OCI-LY1 (cell line): ENCODE results near the gene TMEM178A.

Source experiments
- H2AFZ ChIP-seq: fragments of 200-600 bp; sonication (generic), shearing (Covaris generic); 2 replicates; pipeline ENCODE4 v1.6.0; 2014; ENCODE audit warnings: antibody characterized with exemption, mild to moderate bottlenecking, low read length
- H3F3A ChIP-seq: fragments of 200-600 bp; sonication (generic), shearing (Covaris generic); 2 replicates; pipeline ENCODE4 v1.6.0; 2014; ENCODE audit warnings: mild to moderate bottlenecking, antibody characterized with exemption, low read length, moderate library complexity; ENCODE audit not compliant: insufficient read depth
- H3K27ac ChIP-seq: fragments of 200-600 bp; sonication (generic); 2 replicates; pipeline ENCODE4 v1.5.1; 2014; ENCODE audit warnings: low read length, mixed run types, mild to moderate bottlenecking, low read depth; ENCODE audit not compliant: poor library complexity, severe bottlenecking
- H3K27me3 ChIP-seq: fragments of 200-600 bp; sonication (generic); 2 replicates; pipeline ENCODE4 v1.6.0; 2014; ENCODE audit warnings: antibody characterized with exemption, mild to moderate bottlenecking, low read length, moderate library complexity; ENCODE audit not compliant: insufficient read depth
- H3K36me3 ChIP-seq: fragments of 200-600 bp; sonication (generic); 2 replicates; pipeline ENCODE4 v1.6.1; 2014; ENCODE audit warnings: mild to moderate bottlenecking, antibody characterized with exemption, low read length, moderate library complexity, mixed read lengths; ENCODE audit not compliant: insufficient read depth
- H3K4me1 ChIP-seq: fragments of 200-600 bp; sonication (generic); 2 replicates; pipeline ENCODE4 v1.5.1; 2014; ENCODE audit warnings: mild to moderate bottlenecking, low read length, moderate library complexity; ENCODE audit not compliant: insufficient read depth, severe bottlenecking
- H3K4me2 ChIP-seq: fragments of 200-600 bp; sonication (generic), shearing (Covaris generic); 2 replicates; pipeline ENCODE4 v1.6.1; 2014; ENCODE audit warnings: low read length
- H3K4me3 ChIP-seq: fragments of 200-600 bp; sonication (generic); 2 replicates; pipeline ENCODE4 v1.5.1; 2014; ENCODE audit warnings: low read length, low read depth, mild to moderate bottlenecking, mixed read lengths; ENCODE audit not compliant: poor library complexity, severe bottlenecking
- H3K79me2 ChIP-seq: fragments of 200-600 bp; shearing (Covaris generic); 2 replicates; pipeline ENCODE4 v1.6.1; 2016; ENCODE audit warnings: mixed run types, low read length, mixed read lengths; ENCODE audit not compliant: insufficient read depth
- H3K9ac ChIP-seq: fragments of 200-600 bp; sonication (generic), shearing (Covaris generic); 2 replicates; pipeline ENCODE4 v1.6.1; 2014; ENCODE audit warnings: mild to moderate bottlenecking, low read length, mixed read lengths
- H3K9me2 ChIP-seq: fragments of 200-600 bp; sonication (generic), shearing (Covaris generic); 2 replicates; pipeline ENCODE4 v1.6.1; 2014; ENCODE audit warnings: low read depth, mild to moderate bottlenecking, low read length, mixed read lengths
- H3K9me3 ChIP-seq: fragments of 200-600 bp; shearing (Covaris generic); 2 replicates; pipeline ENCODE4 v1.6.1; 2014; ENCODE audit warnings: low read length, mixed read lengths
- H4K20me1 ChIP-seq: fragments of 200-600 bp; sonication (generic), shearing (Covaris generic); 2 replicates; pipeline ENCODE4 v1.6.0; 2016; ENCODE audit warnings: mild to moderate bottlenecking, low read length; ENCODE audit not compliant: insufficient read depth
- CTCF ChIP-seq: fragments of 200-600 bp; sonication (generic), shearing (Covaris generic); IDR thresholded peaks from 2 replicates; pipeline ENCODE4 v1.5.1; 2017; ENCODE audit warnings: mild to moderate bottlenecking, antibody characterized with exemption, low read length, moderate library complexity, mixed read lengths
- EZH2 ChIP-seq: fragments of 200-600 bp; sonication (generic), shearing (Covaris generic); IDR thresholded peaks from 2 replicates; pipeline ENCODE4 v1.8.0; 2017; ENCODE audit warnings: borderline replicate concordance, mixed run types, mild to moderate bottlenecking, antibody characterized with exemption, low read length, moderate library complexity, mixed read lengths

Gene TMEM178A

GRCh38 chr2:39632876-39633275 lies 32.8 kb upstream of the TMEM178A start:
- no peaks in the 10 kb centered on the region for H3K79me2 ChIP-seq
- H3K4me2 ChIP-seq = no peak overlapping the region
- TF ChIP-seq CTCF (no peak), EZH2 (no peak)
- no peak overlapping the region for H2AFZ ChIP-seq
- H3K4me1 ChIP-seq = no peaks in the 10 kb centered on the region
- no peaks in the 10 kb centered on the region for H3F3A ChIP-seq
- no peaks in the 10 kb centered on the region for H4K20me1 ChIP-seq
- H3K36me3 ChIP-seq = no peaks in the 10 kb centered on the region
- H3K9me2 ChIP-seq = no peaks in the 10 kb centered on the region
- H3K4me3 ChIP-seq = no peak overlapping the region
- H3K27ac ChIP-seq = no peak overlapping the region
- H3K9ac ChIP-seq = no peak overlapping the region
- no peaks in the 10 kb centered on the region for H3K27me3 ChIP-seq
- no peaks in the 10 kb centered on the region for H3K9me3 ChIP-seq

- Histone ChIP-seq H3F3A (no peaks in the 10 kb centered on the region), H3K36me3 (no peaks in the 10 kb centered on the region), H2AFZ (no peak overlapping the region), H3K4me3 (no peak overlapping the region), H4K20me1 (no peaks in the 10 kb centered on the region), H3K4me1 (no peaks in the 10 kb centered on the region), H3K4me2 (no peak overlapping the region), H3K27ac (no peak overlapping the region), H3K9ac (no peak overlapping the region), H3K9me3 (no peaks in the 10 kb centered on the region), H3K79me2 (no peaks in the 10 kb centered on the region), H3K27me3 (no peaks in the 10 kb centered on the region), H3K9me2 (no peaks in the 10 kb centered on the region)
- TF ChIP-seq CTCF (no peak), EZH2 (no peak)
These were observed 29.4 kb upstream of the TMEM178A start for GRCh38 chr2:39636306-39636705.

- no peak overlapping the region for H3K9ac ChIP-seq
- H3K9me2 ChIP-seq = no peaks in the 10 kb centered on the region
- H3K27me3 ChIP-seq = no peaks in the 10 kb centered on the region
- H3K27ac ChIP-seq = no peak overlapping the region
- H3K4me3 ChIP-seq = no peak overlapping the region
- H3K4me2 ChIP-seq = no peak overlapping the region
- H4K20me1 ChIP-seq = no peaks in the 10 kb centered on the region
- no peaks in the 10 kb centered on the region for H3F3A ChIP-seq
- no peaks in the 10 kb centered on the region for H3K4me1 ChIP-seq
- H3K9me3 ChIP-seq = no peaks in the 10 kb centered on the region
- H3K79me2 ChIP-seq = no peaks in the 10 kb centered on the region
- no peak for TF ChIP-seq CTCF
- TF ChIP-seq EZH2 = no peak
- no peak overlapping the region for H2AFZ ChIP-seq
- H3K36me3 ChIP-seq = no peaks in the 10 kb centered on the region
These were observed 27.1 kb upstream of the TMEM178A start for GRCh38 chr2:39638581-39638980.
